ENCODE measurements around the gene KRTAP12-3.

GRCh38 chr21:44649521-44650100, 8.1 kb upstream of the KRTAP12-3 start:
- TF ChIP-seq RAD21 (IDR thresholded peaks at IDR 0.05; ENCODE audit: low read depth) = no peak
- TF ChIP-seq TAF1 (IDR thresholded peaks at IDR 0.05; ENCODE audit: low read depth) = no peak
- TF ChIP-seq, protein P1, sequence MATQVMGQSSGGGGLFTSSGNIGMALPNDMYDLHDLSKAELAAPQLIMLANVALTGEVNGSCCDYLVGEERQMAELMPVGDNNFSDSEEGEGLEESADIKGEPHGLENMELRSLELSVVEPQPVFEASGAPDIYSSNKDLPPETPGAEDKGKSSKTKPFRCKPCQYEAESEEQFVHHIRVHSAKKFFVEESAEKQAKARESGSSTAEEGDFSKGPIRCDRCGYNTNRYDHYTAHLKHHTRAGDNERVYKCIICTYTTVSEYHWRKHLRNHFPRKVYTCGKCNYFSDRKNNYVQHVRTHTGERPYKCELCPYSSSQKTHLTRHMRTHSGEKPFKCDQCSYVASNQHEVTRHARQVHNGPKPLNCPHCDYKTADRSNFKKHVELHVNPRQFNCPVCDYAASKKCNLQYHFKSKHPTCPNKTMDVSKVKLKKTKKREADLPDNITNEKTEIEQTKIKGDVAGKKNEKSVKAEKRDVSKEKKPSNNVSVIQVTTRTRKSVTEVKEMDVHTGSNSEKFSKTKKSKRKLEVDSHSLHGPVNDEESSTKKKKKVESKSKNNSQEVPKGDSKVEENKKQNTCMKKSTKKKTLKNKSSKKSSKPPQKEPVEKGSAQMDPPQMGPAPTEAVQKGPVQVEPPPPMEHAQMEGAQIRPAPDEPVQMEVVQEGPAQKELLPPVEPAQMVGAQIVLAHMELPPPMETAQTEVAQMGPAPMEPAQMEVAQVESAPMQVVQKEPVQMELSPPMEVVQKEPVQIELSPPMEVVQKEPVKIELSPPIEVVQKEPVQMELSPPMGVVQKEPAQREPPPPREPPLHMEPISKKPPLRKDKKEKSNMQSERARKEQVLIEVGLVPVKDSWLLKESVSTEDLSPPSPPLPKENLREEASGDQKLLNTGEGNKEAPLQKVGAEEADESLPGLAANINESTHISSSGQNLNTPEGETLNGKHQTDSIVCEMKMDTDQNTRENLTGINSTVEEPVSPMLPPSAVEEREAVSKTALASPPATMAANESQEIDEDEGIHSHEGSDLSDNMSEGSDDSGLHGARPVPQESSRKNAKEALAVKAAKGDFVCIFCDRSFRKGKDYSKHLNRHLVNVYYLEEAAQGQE (IDR thresholded peaks at IDR 0.05; ENCODE audit: low read depth) = no peak
- TF ChIP-seq, protein P2, sequence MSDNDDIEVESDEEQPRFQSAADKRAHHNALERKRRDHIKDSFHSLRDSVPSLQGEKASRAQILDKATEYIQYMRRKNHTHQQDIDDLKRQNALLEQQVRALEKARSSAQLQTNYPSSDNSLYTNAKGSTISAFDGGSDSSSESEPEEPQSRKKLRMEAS (IDR thresholded peaks at IDR 0.05) = no peak
- no peak for TF ChIP-seq NFIC (IDR thresholded peaks at IDR 0.05)
- TF ChIP-seq EP300 (IDR thresholded peaks at IDR 0.05; ENCODE audit: borderline replicate concordance) = no peak
- no peak for TF ChIP-seq YY1 (IDR thresholded peaks at IDR 0.05; ENCODE audit: low read depth)
- TF ChIP-seq CREB1 (IDR thresholded peaks at IDR 0.05; ENCODE audit: low read depth) = no peak
- TF ChIP-seq TCF12 (IDR thresholded peaks at IDR 0.05; ENCODE audit: low read depth) = no peak
- no peak for TF ChIP-seq CEBPB (IDR thresholded peaks at IDR 0.05)

All from Ishikawa (cell line).